GM12878 (cell line): ENCODE results near the gene DEPDC7. TPM values are rescaled to one million over a fixed set of nuclear protein-coding genes. Genes with fewer than 3 reads are reported as not detected.
"Not testable (repeated sequence)": the region's sequence is repeated elsewhere in the genome, so short reads cannot be mapped to it uniquely, and the experiment has no call there.

Source experiments
- ATAC-seq: fragments of 200-7000 bp; cut with Tn5 transposase; 3 replicates; pipeline ENCODE4 v1.9.1; 2020; ENCODE audit warnings: mild to moderate bottlenecking, moderate library complexity
- BruUV-seq: library from RNA; stranded (reverse); fragments of 400-500 nt; replicated peaks from 2 replicates; lab custom pipeline; 2021; lab: Mats Ljungman, UMichigan
- CTCF ChIA-PET: fragments of 300-600 bp; sonication (Branson Sonifier 250); formaldehyde crosslinking; extraction: SDS; loops from one replicate; lab custom pipeline; 2021; ENCODE audit warnings: inconsistent platforms; lab: Yijun Ruan, JAX
- POLR2A ChIA-PET: fragments of 350-600 bp; formaldehyde crosslinking; extraction: SDS; loops from one replicate; lab custom pipeline; 2021; ENCODE audit warnings: inconsistent platforms; lab: Charles Lee
- RAD21 ChIA-PET: fragments of 300-600 bp; sonication (Branson Sonifier 250); formaldehyde crosslinking; loops from one replicate; lab custom pipeline; 2023; ENCODE audit warnings: antibody characterized with exemption; ENCODE audit not compliant: unreplicated experiment; lab: Charles Lee
- SMC1A ChIA-PET: fragments of 300-600 bp; sonication (Branson Sonifier 250); formaldehyde crosslinking; loops from one replicate; lab custom pipeline; 2023; ENCODE audit not compliant: unreplicated experiment, uncharacterized antibody; lab: Charles Lee
- DNase-seq: peaks from one replicate; pipeline ENCODE4 v3.0.0-alpha.2; 2011; ENCODE audit warnings: low read depth, low spot score
- FAIRE-seq: peaks from 3 replicates; lab custom pipeline; 2011; peaks lifted over from hg19 to GRCh38; lab: Jason Lieb, UNC
- H2AFZ ChIP-seq: 2 replicates; pipeline ENCODE4 v1.6.0; 2011; ENCODE audit warnings: low read depth, low read length, control low read depth; ENCODE audit not compliant: control insufficient read depth
- H3K27ac ChIP-seq: 2 replicates; pipeline ENCODE4 v1.5.1; 2011; ENCODE audit warnings: control low read depth; ENCODE audit not compliant: control insufficient read depth, insufficient read depth
- H3K27me3 ChIP-seq, 2 experiments: replicated peaks in 1 of 2; 2 replicates each; pipeline versions ENCODE4 v1.6.0 to v1.6.1; 2011; ENCODE audit warnings: low read length in 1 of 2; ENCODE audit not compliant: control insufficient read depth in 2 of 2, insufficient read depth in 2 of 2
- H3K36me3 ChIP-seq, 2 experiments: 2 replicates each; pipeline ENCODE4 v1.5.1; 2011; ENCODE audit warnings: low read length in 1 of 2; ENCODE audit not compliant: control insufficient read depth in 2 of 2, insufficient read depth in 2 of 2
- H3K4me1 ChIP-seq: 2 replicates; pipeline ENCODE4 v1.6.1; 2011; ENCODE audit warnings: mild to moderate bottlenecking, low read length, moderate library complexity, mixed read lengths; ENCODE audit not compliant: control insufficient read depth, insufficient read depth
- H3K4me2 ChIP-seq: 2 replicates; pipeline ENCODE4 v1.6.0; 2011; ENCODE audit warnings: control low read depth; ENCODE audit not compliant: control insufficient read depth, insufficient read depth
- H3K4me3 ChIP-seq: fragments of 200-600 bp; sonication (generic); 2 replicates; pipeline ENCODE4 v1.5.1; 2016
- H3K79me2 ChIP-seq: 2 replicates; pipeline ENCODE4 v1.6.0; 2011; ENCODE audit warnings: low read length; ENCODE audit not compliant: control insufficient read depth, insufficient read depth
- H3K9ac ChIP-seq: 2 replicates; pipeline ENCODE4 v1.8.0; 2011; ENCODE audit warnings: low read length, control low read depth, mixed read lengths; ENCODE audit not compliant: control insufficient read depth, insufficient read depth
- H3K9me3 ChIP-seq: replicated peaks from 3 replicates; pipeline ENCODE4 v1.5.1; 2011; ENCODE audit warnings: mild to moderate bottlenecking, low read length; ENCODE audit not compliant: control insufficient read depth, insufficient read depth
- H4K20me1 ChIP-seq: 2 replicates; pipeline ENCODE4 v1.6.0; 2011; ENCODE audit not compliant: control insufficient read depth, insufficient read depth
- KLF5 ChIP-seq: fragments of 450-650 bp; IDR thresholded peaks from 2 replicates; pipeline ENCODE4 v1.6.1; 2014; ENCODE audit warnings: mild to moderate bottlenecking; ENCODE audit not compliant: partially characterized antibody
- PML ChIP-seq: IDR thresholded peaks from 2 replicates; pipeline ENCODE4 v1.6.1; 2012; ENCODE audit warnings: low read length, inconsistent platforms
- SP1 ChIP-seq: IDR thresholded peaks from one replicate; pipeline ENCODE4 v1.6.1; 2011; ENCODE audit warnings: low read depth, low read length
- WGBS: methylation state at CpG from one replicate; pipeline ENCODE4 v1.1.6; 2016; ENCODE audit warnings: low lambda C conversion rate; ENCODE audit not compliant: insufficient replicate concordance, insufficient coverage; ENCODE audit errors: missing lambda C conversion rate; 5-methylcytosine and 5-hydroxymethylcytosine counted together
- in situ Hi-C: fragments of 300-500 bp; cut with MboI; formaldehyde crosslinking; loops from 9 replicates; pipeline ENCODE4 v1.14.3; 2018; ENCODE audit warnings: mixed read lengths
- intact Hi-C: fragments of 100-400 bp; cut with micrococcal nuclease; formaldehyde crosslinking; loops from one replicate; pipeline ENCODE4 v1.14.2; 2022; ENCODE audit not compliant: unreplicated experiment
- polyA plus RNA-seq, 11 experiments: library from polyadenylated mRNA; depleted of rRNA in 4 of 11; unstranded in 6 of 11; stranded (reverse) in 5 of 11; fragments of >200 nt; fragmentation: Nextera tagmentation in 4 of 11; fragmentation: Illumina TruSeq in 1 of 11; extraction: Ambion mirVana in 4 of 11; extraction: Trizol in 1 of 11; gene quantifications; 1 replicate in 1 of 11; 2 replicates in 10 of 11; pipeline versions ENCODE4 v1.2.1 to v1.2.3, GENCODE V29; 2011 to 2016; ENCODE audit warnings: inconsistent platforms in 2 of 11, missing spikeins in 2 of 11, low read depth in 1 of 11
- total RNA-seq, 4 experiments: library from RNA; depleted of rRNA in 3 of 4; stranded (reverse); fragments of >200 nt in 3 of 4; fragmentation: Illumina TruSeq in 1 of 4; extraction: Trizol in 1 of 4; gene quantifications; 2 replicates each; pipeline versions ENCODE4 v1.2.1 to v1.2.3, GENCODE V29; 2013 to 2021

DEPDC7 gene
- total and polyA plus RNA-seq, 10 of the 15 experiments (the other 5 are each of a cell fraction or from before 2014, with no cell fraction given) = 0.06 to 1.1 (median 0.49) TPM

DNA sequence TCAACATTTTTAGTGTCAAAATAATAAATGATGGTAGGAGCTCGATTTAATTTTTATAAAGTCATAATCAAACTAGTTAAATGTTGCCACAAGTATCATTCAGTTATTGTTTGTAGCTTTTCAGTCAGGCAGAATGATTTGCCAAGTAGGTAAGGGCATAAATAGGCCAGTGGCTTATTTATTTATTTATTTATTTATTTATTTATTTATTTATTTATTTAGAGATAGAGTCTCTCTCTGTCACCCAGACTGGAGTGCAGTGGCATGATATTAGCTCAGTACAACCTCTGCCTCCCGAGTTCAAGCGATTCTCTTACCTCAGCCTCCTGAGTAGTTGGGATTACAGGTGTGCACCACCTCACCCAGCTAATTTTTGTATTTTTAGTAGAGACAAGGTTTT, 43.4 kb upstream of the DEPDC7 start:
- ChIA-PET SMC1A (interaction anchor here (1.0 to 2.5 kb wide), 3 partner anchors 61 to 163 kb away, joined by 3 to 9 read pairs (median 4); no protein-coding TSS in a partner anchor), CTCF (interaction anchor here (1.7 to 2.8 kb wide), 2 partner anchors 13 to 93 kb away, joined by 5 to 9 read pairs; no protein-coding TSS in a partner anchor), RAD21 (interaction anchor here (1.2 kb wide), 1 partner anchor 10 kb away, joined by 3 read pairs; no protein-coding TSS in a partner anchor)
- ATAC-seq, H3K9me3 ChIP-seq, DNase-seq, BruUV-seq, H3K9ac ChIP-seq, intact Hi-C loops, POLR2A ChIA-PET, H2AFZ ChIP-seq, H3K4me3 ChIP-seq, H3K36me3 ChIP-seq, H3K4me1 ChIP-seq, H4K20me1 ChIP-seq, FAIRE-seq, H3K4me2 ChIP-seq, H3K27me3 ChIP-seq, H3K79me2 ChIP-seq, in situ Hi-C loops, H3K27ac ChIP-seq: not testable (repeated sequence)
- 98% methylated on average over 3 of the region's 3 CpGs for WGBS

- CTCF ChIA-PET = interaction anchor here (1.7 to 2.8 kb wide), 2 partner anchors 13 to 93 kb away, joined by 5 to 9 read pairs; no protein-coding TSS in a partner anchor
- no peak overlapping the region for H3K4me2 ChIP-seq
- no peaks in the 10 kb centered on the region for H4K20me1 ChIP-seq
- DNase-seq (no peak), FAIRE-seq (no peak), ATAC-seq (no peak)
- TF ChIP-seq SP1 (no peak), PML (no peak), KLF5 (no peak)
- in situ Hi-C loops = no loop called here
- H3K4me3 ChIP-seq = no peak overlapping the region
- H3K27me3 ChIP-seq = no peaks in the 10 kb centered on the region
- no peak overlapping the region for H2AFZ ChIP-seq
- H3K9ac ChIP-seq = no peak overlapping the region
- no peak overlapping the region for H3K27ac ChIP-seq
- RAD21 ChIA-PET = interaction anchor here (1.2 kb wide), 1 partner anchor 10 kb away, joined by 3 read pairs; no protein-coding TSS in a partner anchor
- POLR2A ChIA-PET = no interaction called here
- SMC1A ChIA-PET = interaction anchor here (0.6 to 2.5 kb wide), 3 partner anchors 60 to 178 kb away, joined by 3 to 9 read pairs (median 4); no protein-coding TSS in a partner anchor
- H3K9me3 ChIP-seq = no peaks in the 10 kb centered on the region
- H3K4me1 ChIP-seq = no peaks in the 10 kb centered on the region
- 96% methylated on average over 3 of the region's 3 CpGs for WGBS
- H3K79me2 ChIP-seq = no peaks in the 10 kb centered on the region
- intact Hi-C loops = no loop called here
- peaks cover 1 to 9% of the 10 kb centered on the region in 2 experiments for H3K36me3 ChIP-seq
- BruUV-seq = no TSS peak
Measured at GRCh38 chr11:32972781-32973180, 42.9 kb upstream of the DEPDC7 start.
